Body of pancreas (tissue), 4 donors: ENCODE results near the gene MGAT2.

Experiments used
- CTCF ChIP-seq, 7 experiments: fragments of 450-650 bp in 4 of 7; fragments of 200-600 bp in 3 of 7; sonication (generic) in 3 of 7; IDR thresholded peaks; one replicate each; pipeline ENCODE4 v1.5.1; 2016 to 2019; ENCODE audit warnings: antibody characterized with exemption in 7 of 7
- POLR2A ChIP-seq, 3 donors: fragments of 450-650 bp; IDR thresholded peaks; one replicate each; pipeline ENCODE4 v1.6.1; 2016; ENCODE audit warnings: antibody characterized with exemption in 3 of 3, mild to moderate bottlenecking in 2 of 3

- TF ChIP-seq CTCF (IDR thresholded peaks at IDR 0.05) (no peak), POLR2A (IDR thresholded peaks at IDR 0.05) (no peak)
These were observed 38.3 kb upstream of the MGAT2 start for GRCh38 chr14:49582113-49582977.
